Cerebellar cortex (tissue), 1 donor: ENCODE results near the gene OR8A1.
A peak's percentile ranks its signal among the peaks of the same experiment; 100 is the strongest.

Experiments used
- DNase-seq: peaks from one replicate; pipeline ENCODE4 v3.0.0-alpha.2; 2015; ENCODE audit warnings: low spot score

The OR8A1 gene

DNA sequence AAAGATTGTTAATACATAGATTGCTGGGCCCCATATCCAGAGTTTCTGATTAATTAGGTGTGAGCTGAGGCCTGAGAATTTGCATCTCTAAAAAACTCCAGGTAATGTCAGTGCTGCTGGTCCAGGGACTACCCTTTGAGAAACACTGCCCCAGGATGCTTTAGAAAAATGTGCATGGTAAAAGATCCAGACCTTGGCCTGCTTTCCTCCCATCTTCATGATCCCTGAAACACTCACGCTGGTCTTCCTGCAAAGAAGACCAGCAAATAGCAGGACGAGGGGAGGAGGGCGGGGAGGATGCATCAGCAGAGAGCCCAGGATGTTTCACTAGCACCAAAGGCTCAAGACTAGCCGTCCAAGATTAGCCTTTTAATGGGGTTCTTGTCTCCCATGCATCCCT, at the start of gene OR8A1:
Gene OR8A1, plus strand, starts transcription at position 301 of the 400 bp plus-strand sequence. CDS start 123 bp downstream, outside the sequence.
- no peak for DNase-seq

DNA sequence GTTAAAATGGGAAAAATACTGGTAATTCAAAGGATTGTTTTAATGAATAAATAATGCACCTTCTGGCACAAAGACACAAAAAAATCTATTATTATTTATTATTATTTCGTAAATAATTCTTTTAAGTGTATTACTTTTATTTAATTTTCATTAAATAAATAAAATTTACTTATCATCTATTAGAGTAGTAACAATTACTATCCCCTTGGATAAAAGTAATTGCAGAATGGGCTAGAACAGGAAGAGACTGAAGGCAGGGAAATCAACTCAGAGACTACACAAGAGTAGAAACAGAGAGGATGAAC, 49.3 kb upstream of the OR8A1 start:
- no peak for DNase-seq

DNA sequence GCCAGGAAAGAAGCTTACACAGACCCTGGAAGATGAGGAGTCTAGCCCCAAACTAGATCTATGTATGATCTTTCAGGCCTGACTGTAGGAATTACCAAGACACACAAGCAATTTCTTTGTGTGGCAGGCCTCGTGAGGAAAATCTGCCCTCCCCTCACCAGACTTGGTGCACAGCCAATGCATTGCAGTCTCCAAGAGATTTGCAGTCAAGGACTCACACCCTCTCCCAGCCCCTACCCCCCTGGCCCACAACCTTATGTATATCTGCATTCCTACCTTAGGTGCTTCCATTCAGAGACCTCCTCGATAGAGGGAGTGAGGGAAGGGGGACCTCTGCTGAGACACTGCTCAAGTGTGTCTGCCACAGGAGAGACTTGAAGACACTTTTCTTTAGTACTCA, 36.2 kb upstream of the OR8A1 start:
- DNase-seq, result no peak

DNA sequence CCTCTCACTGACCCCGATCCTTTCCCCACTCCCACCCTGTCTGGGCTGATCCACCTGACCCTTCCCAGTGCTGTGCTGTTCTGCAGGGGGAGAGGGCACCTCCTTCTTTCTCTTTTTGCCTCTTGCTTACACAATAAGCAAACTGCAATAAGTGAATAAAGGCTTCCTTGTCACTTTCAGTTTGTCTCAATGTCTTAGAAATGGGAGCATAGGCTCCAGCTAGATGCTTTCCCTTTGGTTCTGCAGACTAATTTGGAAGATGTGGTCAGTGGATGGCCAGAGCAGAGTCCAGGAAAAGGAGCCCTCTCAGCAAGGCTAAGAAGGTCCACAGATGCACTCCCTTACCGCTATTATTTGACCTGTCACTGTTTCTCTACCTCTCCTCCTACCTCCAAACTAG, 35.7 kb upstream of the OR8A1 start:
- DNase-seq, result no peak

DNA sequence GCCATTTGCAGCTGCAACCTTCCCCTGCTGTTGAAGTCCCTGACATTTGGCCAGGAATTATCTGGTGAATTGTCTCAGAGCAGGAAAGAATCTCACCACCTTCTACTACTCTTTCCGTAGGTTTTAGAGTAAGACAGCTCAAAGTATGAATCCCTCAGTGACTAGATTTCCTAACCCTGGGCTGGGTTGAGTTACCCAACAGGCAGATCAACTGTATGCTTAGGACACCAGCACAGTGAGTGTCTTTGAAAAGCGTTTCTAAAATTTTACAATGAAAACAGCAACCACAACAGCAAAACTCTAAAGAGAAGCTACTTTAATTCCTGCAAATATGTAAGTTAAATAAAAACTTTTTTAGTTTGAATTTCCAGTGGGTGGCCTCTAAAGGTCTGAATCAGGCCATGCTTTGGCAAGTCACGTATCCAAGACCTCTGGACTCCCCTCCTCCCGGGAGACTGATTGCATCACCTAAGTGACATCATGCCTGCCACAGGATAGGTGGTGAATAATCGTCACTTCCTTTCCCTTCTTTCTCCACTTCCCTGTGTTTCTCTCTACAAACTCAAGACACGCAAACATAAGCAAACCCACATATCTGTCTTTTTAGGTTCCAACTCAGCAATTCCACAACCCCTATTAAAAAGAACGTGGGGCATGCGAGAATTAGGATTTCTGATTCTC, 34.1 kb upstream of the OR8A1 start:
- DNase-seq, result no peak

DNA sequence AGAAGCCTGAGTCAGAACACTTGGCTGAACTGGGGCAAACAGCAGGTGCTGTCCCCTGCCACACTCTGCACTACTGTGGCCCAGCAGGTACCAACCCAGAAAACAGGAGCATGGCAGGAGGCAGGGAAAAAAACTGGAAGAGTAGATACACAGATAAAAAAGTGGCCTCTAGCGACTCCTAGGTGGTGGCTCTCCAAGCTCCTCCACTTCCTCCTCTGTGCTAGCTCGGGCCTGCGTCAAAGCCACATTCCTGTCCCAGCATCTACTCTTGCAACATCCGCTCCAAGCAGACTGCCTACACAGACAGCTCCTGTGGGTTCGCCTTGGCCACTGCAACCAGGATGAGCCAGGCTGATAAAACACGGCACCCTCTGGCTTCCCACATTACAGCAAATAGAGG, 33.3 kb upstream of the OR8A1 start:
- DNase-seq, result no peak

DNA sequence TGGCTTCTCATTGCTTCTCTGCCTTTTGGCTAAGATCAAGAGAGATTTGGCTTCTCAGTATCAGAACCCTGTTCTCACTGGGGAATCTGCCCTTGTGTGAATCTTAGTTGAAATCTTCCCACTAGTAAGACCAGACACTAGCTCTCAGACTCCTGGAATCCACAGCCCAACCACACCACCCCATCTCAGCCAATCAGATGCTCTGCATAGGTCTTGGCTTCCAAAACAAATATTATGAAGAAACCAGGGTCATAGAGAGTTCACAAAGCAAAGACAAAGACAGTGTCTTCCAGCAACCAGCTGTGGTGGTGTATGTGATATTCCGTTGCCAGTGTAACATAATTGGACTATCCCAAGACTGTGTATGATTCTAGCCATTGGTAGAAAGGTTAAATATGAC, 31.8 kb upstream of the OR8A1 start:
- no peak for DNase-seq

DNA sequence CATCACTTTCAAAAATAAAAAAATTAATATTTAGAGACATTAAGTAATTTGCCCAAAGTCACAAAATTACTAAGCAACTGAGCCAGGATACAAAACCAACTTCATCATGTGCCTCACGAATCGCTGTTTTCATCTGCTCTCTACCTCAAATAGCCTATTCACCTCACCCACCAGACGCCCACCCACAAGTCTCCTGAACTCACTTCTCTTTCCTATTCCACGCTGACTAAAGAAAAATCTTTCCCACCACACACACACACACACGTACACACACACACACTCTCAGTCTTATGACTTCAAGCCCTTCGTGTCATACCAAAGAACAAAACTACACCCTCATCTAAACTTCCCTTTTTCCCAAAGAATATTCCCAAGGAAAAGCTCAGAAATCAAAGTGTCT, 28.6 kb upstream of the OR8A1 start:
- DNase-seq, result no peak

DNA sequence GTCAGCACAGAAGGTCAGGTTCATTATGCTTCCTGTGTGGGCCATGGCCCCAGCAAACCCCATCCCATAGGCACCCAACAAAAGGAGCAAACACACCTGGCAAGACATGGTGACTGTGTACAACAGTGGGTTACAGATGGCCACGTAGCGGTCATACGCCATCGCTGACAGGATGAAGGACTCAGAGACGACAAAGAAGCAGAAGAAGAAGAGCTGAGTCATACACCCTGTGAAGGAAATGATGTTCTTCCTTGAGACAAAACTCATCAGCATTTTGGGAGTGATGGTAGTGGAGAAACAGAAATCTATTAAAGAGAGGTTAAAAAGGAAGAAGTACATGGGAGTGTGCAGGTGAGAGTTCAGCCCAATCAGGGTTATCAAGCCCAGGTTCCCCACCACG, 26.7 kb upstream of the OR8A1 start:
- DNase-seq, result no peak

DNA sequence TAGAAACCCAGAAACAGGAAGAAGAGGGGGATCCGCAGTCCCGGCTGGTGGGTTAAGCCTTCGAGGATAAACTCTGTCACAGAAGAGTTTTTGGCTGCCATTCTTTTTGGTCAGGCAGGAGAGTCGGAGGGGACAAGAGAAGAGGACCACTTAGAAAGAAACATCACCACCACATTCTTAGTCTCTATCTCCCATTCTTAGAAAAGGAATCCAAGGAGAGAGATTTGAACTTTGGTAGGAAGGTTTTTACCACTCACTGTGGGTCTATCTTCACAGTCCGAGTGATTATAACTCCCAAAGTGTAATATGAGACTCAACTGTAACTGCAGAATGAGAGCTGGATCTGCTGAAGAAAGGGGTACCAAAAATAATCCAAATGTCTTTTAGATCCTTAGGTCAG, 26.2 kb upstream of the OR8A1 start, which contains the start of gene OR8B12:
Gene OR8B12, minus strand, starts transcription at position 101 of the 400 bp plus-strand sequence. Its CDS starts 0 bp downstream, at position 101.
- no peak for DNase-seq

DNA sequence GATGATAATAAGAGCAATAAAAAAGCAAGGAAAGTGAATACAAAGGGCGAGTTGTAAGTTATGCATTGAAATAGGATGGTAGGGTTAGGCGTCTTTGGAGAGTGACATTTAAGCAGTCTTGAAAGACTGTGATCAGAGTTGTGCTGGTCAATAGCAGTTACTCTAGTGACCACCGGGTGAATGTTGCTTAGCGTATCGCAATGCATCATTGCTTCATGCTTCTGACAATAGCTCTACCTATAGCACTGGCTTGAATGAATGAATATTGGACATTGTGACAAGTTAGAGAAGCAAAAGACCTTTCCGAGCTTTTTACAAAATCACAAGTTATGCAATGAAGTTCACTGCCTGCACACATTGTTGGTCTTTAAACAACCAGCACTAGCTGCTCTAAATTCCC, 18.6 kb upstream of the OR8A1 start:
- DNase-seq, result no peak

DNA sequence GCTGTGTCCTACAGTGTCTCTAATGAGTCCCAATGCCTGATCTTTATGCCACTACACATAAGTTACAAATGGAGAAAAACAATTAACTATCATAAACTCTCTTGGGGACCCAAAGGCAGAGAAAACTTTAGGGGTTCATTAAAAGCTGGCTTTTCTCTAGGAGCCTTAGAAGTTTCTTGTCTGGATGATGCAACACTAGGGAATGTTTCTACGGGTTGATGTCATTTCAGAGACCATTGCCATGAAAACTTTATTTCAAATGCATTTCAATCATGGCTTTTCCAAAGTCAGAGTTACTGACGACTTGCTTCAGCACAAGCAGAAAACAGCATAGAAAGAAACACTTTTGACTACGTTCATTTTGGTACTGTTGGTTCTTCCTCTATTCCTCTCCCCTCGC, 17.8 kb upstream of the OR8A1 start:
- no peak for DNase-seq

DNA sequence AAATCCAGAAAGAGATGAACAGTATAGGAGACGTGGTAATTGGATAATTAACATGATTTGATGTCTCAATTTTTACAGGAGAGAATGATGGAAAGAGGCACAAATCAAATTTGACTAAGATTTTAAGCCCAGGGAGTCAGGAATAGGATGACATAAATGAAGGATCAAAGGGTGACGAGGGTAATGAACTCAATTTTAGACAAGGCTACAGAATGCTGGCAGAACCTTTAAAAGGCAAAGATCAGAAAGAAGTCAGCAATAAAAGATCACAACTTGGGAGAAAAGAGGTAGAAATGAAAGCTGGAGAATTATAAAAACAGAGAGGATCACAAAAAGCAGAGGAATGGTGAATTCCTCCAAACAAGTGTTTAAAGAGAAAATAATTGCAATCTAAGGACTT, 13.0 kb upstream of the OR8A1 start:
- DNase-seq, result no peak

DNA sequence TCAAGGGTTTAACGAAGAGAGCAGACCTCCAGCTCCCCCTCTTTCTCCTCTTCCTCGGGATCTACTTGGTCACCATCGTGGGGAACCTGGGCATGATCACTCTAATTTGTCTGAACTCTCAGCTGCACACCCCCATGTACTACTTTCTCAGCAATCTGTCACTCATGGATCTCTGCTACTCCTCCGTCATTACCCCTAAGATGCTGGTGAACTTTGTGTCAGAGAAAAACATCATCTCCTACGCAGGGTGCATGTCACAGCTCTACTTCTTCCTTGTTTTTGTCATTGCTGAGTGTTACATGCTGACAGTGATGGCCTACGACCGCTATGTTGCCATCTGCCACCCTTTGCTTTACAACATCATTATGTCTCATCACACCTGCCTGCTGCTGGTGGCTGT, 363 bp downstream of the OR8A1 start:
- no peak for DNase-seq

DNA sequence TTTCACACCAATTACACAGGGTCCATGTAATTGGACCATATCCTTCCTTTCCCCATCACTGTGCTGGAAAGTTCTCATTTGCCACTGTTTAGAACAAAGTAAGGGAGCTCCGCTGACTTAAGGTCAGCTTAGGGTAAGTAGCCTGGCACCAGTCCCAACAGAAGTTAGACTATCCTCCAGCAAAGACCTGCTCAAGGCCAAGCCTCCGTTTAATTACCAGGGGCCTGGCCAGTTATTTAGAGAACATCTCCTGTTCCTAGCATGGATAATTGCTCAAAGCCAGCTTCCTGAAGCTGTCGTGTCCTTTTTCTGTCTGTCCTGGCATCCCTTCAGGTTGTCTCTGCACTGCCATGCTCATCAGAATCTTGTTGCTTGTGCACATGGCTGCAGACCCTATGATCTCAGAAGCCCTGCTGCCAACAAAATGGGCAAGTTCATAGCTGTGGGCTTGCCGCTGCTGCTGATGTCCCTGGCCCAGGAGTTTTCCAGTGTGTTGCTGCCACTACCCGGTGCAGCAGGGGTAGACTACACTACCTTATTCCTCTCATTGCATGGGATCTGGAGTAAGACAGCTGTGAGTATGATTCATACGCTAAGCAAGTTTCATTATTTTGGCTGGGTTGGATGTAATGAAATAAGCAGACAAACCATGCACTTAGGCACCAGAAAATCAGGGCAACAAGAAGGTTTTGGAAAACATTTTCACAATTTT, 8.1 kb downstream of the OR8A1 start:
- no peak for DNase-seq

DNA sequence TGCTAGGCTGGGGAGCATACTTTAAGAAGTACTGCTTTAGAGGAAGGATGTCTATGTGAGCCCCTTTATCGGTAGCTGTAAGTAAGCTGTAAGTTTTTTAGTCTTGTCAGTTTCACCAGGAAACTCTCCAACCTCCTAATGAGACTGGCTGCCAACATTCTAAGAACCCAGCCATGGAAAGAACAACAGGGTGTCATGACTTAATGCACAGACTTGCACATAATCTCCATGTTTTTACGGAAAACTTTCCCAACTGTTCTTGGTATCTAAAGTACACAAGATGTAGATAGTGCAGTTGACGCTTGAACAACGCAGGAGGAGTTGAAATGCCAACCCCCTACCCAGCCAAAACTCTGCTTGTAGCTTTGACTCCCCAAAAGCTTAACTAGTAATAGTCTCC, 9.0 kb downstream of the OR8A1 start:
- no peak for DNase-seq

DNA sequence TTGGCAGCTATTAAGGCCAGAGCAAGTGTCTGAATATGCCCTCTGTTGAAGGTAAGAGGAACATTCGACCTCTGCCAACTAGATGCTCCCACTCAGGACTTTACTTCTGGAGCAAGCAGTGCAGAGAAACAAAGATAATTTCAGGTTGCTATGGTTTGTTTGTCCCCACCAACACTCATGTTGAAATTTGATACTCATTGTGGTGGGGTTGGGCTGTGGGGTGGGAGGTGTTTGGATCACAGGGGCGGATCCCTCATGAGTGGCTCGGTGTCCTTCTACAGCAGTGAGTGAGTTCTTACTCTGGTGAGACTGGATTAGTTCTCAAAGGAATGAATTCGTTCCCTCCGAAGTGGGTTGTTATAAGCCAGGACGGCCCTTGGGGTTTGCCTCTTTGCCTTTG, 12.0 kb downstream of the OR8A1 start:
- no peak for DNase-seq

DNA sequence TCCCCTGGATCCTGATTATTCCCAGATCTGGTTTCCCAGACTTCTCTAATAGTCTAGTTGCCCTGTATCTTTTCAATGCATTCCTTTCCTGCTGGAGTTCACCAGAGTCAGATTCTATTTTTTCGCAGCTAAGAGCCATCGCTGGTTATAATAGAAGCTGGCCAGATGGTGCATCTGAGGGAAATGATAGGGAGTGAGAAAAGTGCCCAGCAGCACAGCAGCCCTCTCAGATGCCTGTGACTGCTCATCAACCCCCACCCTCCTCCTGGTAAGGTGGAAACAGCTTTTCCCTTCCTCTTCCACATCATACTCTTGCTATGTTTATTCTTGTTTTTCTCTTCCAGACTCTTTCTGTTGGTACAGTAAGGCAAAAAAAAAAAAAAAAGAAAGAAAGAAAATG, 12.8 kb downstream of the OR8A1 start:
- DNase-seq, result no peak

DNA sequence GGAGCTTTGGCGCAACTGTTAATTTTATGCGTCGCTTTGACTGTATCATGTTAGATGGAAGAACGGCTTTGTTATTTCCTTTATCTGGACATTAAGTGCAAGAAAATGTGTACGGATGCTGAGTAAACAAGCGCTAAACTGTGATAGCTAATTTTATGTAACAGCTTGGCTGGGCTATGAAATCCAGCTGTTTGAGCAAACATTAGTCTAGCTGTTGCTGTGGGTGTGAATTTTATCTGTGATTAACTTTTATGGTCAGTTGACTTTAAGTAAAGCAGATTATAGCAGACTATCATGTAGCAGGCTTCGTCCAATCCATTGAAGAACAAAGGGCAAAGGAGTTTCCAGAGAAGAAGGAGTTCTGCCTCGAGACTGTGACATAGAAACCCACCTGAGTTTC, 14.0 kb downstream of the OR8A1 start:
- no peak for DNase-seq

DNA sequence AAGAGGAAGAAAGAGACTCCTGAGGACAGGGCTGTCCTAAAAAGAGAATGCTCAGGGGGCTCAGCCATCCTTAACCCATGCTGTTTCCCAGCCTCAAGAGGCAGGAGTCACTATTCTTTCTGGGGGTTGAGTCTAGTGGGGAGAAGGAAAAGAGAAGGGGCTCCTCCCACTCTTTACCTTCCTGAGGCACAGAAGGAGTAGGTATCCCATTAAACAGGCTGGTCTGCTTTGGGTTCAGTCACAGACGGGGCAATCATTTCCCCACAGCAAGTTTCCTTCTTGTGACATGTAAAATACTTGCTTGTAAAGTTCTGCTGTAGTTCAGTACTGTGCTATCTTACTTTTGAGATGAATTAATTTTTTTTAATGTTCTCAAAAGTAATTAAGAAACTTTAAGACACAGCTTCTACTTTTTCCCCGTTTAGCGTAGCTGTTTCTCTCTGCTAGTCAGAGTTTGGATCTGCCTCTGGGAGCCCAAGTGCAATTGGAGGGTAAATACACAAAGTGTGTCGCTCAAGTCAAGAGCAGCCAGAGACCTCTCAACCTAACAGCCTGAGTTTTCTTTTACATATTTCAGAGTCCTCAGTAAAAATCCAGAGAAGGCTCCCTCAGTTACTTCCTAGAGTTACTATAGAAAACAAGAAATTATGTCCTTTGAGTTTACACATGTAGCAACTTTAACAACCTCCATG, 15.0 kb downstream of the OR8A1 start:
- no peak for DNase-seq

DNA sequence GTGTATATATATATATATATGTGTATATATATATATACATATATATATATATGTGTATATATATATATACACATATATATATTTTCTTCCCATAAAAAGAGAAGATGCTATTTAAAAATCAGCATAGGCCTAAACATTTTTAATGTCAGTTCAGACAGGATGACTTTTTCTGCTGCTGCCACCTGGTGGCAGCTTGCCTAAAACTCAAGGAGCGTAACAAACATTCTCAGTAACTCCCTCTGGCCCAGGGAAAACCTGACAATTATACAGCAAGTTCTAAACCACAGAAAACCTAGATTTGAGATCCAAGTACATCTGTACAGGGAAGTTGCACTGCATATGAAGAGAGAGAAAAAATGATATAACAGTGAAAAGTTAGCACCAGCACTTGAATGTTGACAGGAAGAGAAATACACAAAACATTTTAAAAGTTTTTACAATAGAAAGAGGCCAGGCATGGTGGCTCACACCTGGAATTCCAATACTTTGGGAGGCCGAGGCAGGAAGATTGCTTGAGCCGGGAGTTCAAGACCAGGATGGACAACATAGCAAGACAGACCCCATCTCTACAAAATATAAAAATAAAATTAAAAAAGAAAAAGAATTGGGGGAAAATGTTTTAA, 16.6 kb downstream of the OR8A1 start:
- peak; percentile 62 for DNase-seq

DNA sequence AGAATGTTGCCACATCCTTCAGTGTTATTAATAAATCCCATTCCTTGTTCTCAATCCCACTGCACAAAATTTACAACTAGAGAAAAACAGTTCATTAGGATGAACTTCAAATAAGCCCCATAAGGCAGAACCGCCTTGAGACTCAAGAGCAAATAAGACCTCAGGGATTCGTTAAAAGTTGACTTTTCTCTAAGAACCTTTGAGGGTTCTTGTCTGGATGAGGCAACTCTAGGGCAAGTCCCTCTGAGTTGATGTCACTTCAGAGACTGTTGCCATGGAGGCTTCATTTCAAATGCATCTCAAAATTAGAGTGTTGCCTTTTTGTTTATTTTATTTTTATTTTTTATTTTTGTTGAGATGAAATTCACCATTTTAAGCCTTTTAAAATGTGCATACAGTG, 21.6 kb downstream of the OR8A1 start:
- DNase-seq, result no peak

DNA sequence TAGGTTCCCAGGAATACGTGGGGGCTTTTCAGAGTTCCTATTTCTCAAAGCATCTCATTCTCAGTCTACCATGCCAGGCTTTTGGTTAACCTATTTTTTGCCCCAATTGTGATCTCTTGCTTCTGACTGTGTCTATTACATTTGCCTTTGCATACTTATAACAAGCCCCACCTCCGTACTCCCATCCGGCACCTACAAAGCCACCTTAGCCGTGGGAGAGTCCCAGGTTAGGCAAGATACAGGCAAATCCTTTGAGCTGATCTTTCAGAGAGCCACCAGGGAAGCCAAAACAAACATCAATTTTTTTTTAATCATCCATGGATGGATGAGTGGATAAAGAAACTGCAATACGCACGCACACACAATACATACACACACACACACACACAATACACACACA, 22.8 kb downstream of the OR8A1 start:
- no peak for DNase-seq
